ENCODE measurements around the gene SEMA3D.

GRCh38 chr7:85106719-85107118 is 80.1 kb downstream of the SEMA3D start:
- TF ChIP-seq CTCF (IDR thresholded peaks at IDR 0.05): no peak
- no peak for TF ChIP-seq POLR2A (IDR thresholded peaks at IDR 0.05)

Data from prostate gland (tissue), 2 donors.